Measurements from ENCODE around the gene DIDO1.

DIDO1 gene

DNA sequence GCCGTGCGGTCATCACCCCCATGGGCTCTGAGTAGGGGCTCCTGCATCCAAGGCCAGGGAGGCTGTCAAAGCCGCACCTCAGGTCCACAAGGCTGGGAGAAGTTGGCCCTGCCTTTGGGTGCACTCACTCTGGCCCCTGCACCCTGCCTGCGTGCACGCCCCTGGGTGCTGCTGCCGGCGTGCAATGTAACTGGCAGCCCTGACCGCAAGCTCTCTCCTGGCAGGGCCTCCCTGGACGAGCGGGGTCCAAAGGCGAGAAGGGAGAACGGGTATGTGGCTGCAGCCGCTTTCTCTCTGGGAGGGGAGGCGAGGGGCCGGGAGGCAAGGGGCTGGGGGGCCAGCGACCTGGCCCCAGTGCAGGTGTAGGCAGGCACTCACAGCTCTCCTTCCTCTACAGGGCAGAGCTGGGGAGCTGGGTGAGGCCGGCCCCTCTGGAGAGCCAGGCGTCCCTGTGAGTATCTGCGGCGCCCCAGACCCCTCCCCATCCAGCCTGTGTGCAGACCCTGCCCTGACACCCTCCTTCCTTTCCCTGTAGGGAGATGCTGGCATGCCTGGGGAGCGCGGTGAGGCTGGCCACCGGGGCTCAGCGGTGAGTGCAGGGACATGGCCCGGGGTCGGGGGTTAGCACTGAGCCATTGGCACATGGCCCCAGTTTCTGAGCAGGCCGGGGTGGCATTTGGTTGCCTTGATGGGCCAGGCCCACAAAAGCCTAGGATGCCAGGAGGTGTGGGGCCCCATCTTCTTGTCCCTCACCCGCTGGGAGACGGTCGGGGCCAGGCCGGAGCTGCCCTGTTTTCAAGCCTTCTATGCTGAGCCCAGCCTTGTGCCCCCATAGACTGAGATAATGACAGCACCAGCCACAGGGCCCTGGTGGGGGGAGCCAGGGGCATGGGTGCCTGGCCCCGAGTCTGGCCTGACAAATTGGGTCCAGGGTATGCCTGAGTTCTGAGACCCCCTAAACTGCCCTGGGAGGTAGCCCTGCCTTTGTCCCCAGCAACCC is 96.8 kb downstream of the DIDO1 start:
- FAIRE-seq = no peak

DNA sequence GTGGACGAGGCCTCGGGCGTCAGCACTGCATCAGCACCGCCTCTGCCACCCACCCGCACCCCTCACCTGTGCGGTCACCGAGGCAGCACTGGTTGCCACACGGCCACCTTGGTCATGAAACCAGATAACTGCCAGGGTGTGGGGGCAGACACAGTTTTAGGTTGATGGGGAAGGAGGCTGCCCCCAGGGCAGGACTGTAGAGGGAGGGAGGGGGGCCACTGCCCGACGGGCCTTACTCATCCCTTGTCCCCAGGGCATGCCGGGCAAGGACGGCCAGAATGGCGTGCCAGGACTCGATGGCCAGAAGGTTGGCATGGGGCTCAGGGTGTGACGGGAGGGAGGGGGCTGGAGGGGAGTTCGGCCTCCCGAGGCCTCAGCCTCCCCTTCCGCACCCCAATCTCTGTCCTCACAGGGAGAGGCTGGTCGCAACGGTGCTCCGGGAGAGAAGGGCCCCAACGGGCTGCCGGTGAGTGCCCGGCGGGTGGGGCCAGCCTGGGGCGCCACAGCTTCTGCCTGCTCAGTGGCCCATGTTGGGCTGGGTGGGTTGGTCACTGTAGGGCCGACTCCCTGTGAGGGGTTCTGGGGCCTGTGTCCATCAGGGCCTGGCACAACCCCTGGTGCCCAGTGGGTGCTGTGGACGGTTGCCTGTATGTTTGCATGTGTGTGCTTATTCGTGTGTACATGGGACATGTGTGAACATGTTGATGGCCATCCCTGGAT is 97.6 kb downstream of the DIDO1 start:
- no peak for FAIRE-seq

DNA sequence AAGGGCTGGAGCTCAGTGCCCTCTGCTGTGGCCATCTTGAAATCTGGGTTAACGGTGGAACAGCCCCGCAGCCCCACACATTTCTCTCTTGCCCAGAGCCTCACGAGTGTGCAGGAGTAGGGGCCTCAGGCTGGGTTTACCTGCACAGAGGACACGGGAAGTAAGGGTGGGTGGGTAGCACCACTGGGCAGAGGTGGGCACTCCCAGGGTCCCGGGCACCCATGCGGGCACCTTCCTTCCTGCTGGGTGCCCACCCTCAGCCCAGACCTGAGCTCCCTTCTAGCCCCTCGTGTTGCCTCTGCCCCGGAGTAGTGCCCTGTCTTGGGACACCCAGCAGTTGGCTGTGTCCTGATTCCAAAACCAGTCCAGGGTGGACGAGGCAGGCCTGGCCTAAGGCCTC is 98.3 kb downstream of the DIDO1 start:
- no peak for FAIRE-seq

Data from A204.1 (cell line).